Measurements from ENCODE around the gene MCM7.

GRCh38 chr7:100119970-100120732 lies 19.0 kb upstream of the MCM7 start:
- TF ChIP-seq CTCF (IDR thresholded peaks at IDR 0.05) (no peak), POLR2A (IDR thresholded peaks at IDR 0.05) (no peak), EP300 (IDR thresholded peaks at IDR 0.05; ENCODE audit: low read depth) (no peak), POLR2AphosphoS5 (IDR thresholded peaks at IDR 0.05) (no peak)
